GM04504 (cell line): ENCODE results near the gene CHCHD6.
A peak's percentile ranks its signal among the peaks of the same experiment; 100 is the strongest.

Experiments
- DNase-seq: peaks from one replicate; pipeline ENCODE4 v3.0.0-alpha.2; 2012; ENCODE audit warnings: low read depth

The CHCHD6 gene

DNA sequence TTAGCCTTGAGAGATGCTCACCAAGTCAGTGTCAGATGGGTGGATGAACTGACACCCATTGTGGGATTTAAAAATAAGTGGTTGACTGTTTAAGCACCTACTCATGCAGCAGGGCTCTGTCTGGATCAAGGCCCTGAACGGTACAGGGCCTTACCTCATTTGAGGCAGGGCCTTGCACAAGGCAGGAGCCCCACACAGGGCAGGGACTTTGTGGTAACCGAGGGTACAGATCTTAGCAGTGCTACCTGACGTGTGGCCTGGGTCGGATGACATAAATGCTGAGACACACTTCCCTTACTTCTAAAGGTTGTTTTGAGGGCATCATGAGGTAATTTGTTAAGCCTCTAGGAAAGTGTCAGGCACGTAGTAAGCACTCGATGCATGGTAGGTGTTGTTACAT lies 219.4 kb downstream of the CHCHD6 start:
- no peak for DNase-seq

DNA sequence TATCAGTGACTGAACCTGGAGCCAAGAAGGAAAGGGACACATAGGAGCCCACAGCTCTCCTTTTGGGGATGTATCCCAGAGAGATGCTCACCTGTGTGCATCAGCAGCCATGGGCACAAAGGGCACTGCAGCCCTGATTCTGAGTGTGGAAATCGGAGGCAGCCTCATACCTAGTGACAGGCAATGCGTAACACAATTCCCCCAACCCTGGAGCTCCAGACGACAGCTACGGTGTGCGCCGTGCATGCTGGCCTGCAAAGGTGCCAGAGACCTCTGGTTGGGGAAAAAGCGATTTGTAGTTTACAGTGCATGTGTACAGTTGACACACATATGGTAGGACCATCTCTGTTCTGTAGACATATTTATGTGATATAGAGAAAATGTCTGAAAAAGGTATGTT lies 219.9 kb downstream of the CHCHD6 start:
- no peak for DNase-seq

DNA sequence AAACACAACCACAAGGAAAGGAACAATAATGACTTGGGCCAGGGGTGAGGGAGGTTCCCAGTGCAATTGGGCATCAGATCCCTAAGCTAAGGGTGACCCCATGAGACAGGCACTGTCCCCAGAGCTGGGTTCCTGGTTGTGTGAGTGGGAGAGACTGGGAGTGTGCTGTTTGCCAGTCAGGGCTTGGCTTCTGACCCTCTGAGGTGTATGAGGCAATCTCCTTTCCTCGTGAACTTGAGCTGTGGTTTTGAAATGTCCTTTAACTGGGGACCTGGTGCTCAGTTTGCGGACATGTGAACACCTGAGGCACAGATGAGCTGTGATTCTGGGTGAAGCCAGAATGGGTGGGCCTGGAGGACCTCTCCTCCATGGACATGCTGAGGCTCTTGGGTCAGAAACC lies 220.4 kb downstream of the CHCHD6 start:
- no peak for DNase-seq

DNA sequence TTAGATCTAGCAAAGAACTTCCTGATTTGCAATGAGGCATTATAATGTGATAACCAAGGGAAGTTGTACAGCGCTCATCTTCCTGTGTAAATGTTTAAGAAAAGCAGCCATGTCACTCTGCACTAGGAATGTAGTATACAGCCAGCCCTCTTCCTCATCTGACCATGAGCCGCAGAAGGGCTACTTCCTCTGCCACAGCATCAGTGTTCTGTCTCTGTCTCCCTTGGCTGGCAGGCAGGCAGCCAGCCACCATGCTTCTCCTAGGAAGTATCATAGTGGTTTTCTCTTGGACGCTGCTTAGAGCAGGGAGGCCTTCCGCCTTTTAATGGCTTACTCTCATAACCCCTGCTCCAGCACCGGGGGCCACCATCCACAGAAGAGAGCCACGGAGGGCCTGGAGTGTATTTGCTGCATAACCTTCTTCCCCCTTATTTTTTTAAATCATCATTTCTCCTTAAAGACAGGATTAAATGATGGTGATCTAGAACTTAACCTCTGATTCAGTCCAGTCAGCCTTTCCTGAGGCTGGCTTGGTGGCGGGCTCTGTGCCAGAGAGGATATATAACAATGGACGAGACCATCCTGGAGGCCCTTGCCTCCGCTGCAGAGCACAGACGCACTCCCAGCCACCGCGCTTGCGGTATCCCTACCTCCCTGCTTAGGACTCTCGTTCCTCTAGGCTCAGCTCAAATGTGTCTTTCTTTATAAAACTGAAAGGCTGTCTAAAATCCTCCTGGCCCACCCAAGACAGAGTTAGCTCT lies 221.6 kb downstream of the CHCHD6 start:
- DNase-seq, result no peak

DNA sequence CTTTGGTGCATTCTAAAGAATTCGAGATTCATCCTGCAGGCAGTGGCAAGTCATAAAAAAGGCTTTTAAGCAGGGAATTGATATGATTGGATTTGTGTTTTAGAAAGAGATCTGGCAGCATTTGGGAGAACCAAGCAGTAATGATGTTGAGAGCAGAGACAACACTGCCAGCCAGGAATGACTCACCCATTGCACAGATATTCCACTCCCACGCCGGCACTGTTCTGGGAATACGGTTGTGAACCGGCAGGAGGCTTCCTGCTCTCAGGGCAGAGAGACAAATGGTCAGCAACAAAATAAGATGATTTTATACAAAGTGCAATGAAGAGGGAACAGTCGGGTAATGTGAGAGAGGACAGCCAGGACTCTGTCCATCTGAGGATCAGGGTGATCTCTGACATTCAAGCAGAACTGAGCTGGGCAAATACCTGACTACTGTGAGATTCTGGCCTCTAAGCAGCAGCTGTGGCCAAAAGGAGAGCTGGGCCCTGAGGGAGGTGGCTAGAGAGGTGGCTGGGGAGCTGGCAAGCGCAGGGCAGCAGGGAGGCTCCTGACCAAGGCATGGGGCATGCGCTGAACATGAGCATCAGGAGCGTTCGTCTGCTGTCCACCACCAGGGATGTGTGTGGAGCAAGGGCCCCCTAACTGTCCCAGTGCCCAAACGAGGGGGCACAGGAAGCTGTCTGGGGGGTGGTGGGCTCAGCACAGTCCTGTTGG lies 222.8 kb downstream of the CHCHD6 start:
- peak; percentile 68 for DNase-seq

DNA sequence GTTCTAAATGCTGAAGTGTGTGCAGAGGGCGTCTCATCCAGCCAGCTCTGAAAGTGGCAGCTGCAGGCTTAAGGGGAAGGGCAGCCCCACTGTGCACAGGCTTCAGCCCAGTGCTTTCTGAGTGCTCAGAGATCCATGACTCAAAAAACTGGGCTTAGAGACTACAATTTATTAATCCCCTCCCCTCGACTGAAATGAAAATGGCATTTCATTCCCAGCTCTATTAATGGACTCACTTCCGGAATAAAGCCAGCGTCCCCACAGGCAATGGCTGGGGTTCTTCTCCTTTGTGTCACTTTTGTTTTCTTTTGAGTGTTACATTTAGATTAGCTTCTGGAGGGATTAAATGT lies 223.3 kb downstream of the CHCHD6 start:
- DNase-seq, result no peak

DNA sequence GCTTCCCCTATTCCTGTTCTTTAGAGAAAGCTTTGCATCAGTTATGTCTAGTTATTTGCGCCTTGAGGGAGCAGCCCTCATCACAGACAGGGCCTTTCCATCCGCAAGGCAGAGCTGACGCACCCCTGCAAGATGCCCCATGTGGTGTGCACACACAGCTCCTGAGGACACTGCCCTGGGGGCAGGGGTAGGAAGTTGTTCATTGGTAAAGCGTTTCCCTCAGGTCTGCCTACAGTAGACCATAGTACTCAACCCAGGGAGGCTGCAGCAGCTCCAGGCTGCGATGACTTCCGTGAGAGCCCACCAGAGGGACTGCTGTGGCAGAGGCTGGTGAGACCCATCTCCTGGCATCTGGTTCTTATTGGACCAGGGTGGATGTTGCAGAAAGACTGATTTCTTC lies 223.8 kb downstream of the CHCHD6 start:
- no peak for DNase-seq

DNA sequence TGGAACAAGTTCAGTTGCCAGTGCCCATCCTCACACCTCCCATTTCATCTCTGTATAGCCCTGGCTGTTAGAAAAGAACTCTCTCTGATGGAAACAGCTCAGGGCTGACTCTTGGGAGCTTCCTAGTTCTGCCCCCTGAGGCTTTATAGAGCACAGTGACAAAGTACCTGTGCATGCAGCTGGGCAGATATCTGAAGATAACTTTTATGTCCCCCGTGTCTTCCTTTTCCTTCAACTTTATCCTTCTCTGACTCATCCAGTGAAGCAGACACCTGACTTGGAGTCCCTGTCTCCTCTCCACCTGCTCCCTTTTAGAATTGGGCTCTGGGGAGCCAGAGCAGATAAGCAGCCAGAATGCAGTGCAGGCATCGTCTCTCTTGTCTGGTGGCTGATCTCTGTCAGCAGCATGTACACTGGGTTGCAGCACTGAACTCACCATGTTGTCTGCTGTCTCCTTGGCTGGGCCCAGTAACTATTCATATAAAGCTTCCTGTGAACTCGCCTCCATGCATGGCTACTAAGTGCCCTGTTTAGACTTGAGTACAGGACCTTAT lies 225.0 kb downstream of the CHCHD6 start:
- DNase-seq, result no peak

DNA sequence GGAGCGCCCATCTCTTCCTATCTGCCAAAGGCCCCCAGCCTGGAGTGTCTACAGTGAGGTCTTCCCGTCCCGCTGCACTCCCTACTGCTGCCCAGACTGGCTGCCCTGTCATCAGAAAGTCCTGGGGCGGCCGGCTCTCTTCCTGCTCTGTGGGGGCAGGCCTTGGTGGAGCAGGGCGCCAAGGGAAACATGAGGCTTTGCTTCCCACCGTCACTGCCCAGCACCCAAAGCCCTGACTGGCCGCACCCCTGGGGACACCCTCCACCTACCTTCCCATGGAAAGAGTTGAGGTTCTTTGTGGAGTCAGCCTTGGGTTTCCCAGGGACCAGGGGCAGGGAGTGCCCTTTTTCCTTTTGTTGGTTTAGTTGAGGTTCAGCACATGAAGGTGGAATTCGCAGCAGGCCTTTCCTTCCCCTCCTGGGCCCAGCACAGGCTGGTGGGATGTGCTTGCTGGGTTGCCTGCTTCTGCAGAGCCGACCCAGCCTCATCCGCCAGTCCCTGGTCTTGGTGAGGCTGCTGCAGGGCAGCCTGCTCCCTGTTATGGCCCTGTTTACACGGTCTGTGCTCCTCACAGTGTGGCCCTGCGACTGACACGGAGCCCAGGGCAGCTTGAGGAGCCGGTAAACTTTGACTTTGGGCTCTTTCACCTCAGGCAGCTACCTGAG lies 227.0 kb downstream of the CHCHD6 start:
- no peak for DNase-seq

DNA sequence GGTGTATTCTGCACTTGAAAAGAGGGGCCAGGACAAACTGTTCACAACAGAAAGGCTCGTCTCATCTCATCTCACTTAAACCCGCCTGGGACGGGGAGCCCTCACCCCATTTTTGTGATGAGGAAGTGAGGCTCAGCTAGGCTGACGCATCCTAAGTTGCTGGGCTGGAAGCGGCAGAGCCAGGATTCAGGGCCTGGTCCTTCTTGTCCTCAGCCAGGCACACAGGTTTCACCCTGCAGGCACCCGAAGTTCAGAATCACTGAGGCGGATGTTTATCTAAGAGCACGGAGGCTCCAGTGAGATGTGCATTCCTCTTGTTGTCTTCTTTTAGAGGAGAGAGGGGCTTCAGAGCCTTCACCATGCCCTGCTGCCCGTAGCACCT lies 227.8 kb downstream of the CHCHD6 start:
- DNase-seq, result no peak

DNA sequence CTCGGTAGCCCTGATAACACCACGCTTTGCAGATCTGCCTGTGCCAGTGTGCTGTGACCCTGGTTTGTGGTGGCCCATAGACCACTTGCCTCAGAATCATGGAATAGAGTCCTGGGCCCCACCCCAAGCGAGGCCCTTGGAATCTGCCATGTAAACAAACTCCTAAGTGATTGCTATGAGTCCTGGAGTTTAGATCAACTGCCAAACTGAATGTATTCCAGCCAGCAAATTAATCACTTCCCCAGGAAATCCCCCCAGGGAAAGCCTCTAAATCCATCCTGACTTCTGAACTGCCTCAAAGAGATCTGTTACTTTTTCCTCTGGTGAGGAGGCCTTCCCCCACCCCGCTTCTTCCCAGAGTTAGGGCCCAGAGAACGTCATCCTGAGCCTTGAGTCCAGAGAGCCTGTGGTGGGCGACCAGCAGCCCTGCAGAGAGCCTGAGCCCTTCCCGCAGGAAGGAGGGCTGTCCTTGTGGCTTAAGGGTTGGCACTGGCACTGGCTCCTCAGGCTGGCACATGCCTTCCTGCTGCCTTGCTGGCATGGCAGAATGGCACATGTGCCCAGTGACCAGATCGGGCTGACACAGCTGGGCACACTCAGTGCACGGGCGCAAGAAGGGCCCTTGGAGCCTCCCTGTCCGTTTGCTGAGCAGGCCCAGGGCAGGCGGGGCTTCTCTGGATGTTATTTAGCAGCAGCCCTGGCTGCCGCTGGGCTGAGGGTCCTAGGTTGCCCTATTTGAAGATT lies 228.3 kb downstream of the CHCHD6 start:
- DNase-seq, result no peak

DNA sequence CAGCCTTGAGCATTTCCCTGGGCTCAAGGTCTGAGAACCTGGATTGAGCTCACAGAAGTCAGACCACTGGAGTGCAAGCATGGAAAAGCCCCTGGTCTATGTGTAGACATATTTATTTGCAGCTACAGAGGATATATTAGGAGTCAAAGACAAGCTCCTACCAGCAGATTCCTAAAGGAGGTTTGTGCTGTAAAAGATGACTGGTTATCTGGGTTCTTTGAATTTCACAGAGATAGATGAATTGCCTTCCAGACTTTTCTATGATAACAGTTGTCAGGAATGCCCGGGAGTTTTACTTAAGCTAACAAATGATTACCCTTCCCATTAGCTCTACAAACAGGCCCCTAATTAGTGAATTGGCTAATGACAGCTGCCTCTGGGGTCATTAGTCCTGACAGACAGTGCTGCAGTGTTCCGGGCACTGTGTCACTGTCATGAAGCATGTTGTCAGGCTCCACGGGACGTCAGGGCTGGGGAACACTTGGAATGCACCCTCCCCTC lies 230.0 kb downstream of the CHCHD6 start:
- peak; percentile 7 for DNase-seq

DNA sequence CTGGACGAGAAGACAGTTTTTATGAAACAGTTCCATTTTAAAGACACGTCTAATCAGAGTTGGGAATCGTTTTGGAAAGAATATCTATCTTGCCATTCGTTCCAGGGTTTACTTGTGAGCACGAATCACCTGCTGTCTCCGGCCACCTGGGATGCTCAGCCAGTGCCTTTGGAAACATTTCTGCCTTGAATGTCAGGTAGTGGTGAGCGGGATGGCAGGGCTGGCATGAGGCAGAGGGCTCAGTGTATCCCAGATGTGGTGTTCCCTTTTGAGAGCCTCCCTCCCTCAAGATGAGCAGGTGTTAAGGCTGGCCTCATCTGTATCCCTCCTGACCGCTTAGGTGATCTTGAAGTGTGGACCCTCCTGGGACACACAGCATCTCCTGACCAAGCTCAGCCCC lies 231.0 kb downstream of the CHCHD6 start:
- DNase-seq, result no peak

DNA sequence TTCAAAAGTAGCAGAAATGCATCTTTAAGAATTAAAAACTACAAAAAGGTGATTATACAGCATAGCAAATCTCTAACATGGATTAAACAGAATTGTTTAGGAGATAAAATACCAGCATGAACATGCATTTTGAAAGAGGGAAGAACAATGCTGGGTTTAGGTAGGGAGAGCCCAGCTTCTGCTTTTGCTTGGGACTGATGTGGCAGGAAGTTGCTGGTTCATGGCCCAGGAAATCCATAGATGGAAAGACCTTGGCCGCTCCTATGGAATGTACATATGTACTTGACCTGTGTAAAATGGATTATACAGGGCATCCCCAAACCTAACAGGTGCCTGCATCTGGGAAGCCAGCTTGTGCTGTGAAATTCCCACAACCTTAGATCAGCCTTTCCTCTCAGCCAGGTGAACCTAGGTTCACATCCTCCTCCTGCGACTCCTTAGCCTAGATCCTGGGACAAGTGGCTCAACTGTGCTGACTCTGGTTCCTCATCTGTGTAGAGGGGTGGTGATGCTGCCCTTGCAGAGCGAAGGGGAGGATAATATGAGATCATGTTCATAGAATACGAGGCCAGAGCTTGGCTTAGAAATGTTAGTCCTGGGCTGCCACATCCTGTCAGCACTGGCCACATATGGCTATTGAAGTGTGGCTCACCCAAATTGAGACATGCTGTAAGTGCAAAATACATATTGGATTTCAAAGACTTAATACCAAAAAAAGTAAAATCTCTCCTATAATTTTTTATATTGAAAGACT lies 231.9 kb downstream of the CHCHD6 start:
- DNase-seq, result no peak

DNA sequence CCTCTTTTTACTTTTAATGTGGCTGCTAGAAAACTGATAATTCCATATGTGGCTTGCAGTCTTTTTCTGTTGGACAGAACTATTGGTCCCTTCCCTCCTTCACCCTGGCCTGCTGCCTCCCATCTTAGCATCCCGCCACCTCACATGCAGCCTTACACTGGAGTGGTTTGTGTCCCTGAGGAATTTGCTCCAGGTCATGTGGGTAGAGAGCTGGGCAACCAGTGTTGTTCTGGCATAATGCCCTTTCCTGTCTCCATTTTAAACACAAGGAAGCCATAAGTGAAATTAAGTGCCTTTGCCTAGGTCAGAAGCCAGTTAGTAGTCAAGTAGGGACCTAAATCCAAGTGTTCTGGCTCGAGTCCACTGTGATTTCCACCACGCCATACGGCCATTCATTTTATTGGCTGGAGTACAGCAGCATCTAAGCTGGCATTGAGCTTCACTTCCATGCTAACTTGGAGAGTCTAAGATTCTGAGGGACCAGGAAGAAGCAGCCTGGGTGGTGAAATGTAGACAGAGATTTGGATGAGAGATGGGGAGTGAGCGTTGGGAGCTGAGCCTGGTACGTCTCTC lies 232.9 kb downstream of the CHCHD6 start:
- no peak for DNase-seq

DNA sequence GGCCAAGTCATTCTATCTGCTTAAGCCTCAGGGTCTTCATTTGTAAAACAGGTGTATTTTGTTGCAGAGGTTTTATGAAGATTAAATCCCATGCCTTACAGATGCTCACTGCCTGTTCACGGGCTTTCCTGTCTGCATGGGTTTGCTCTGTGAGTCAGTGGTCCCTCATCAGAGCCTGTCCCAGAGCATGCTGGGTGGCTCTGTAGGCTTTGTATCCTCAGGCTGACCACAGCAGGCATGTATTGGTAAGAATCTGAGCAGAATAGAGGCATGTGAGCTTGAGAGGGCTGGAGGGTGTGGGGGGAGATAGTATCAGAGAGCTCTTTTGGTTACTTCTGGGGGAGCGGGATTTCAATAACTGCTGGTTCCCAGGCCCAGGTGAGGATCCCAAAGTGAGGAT lies 233.5 kb downstream of the CHCHD6 start:
- DNase-seq, result no peak

DNA sequence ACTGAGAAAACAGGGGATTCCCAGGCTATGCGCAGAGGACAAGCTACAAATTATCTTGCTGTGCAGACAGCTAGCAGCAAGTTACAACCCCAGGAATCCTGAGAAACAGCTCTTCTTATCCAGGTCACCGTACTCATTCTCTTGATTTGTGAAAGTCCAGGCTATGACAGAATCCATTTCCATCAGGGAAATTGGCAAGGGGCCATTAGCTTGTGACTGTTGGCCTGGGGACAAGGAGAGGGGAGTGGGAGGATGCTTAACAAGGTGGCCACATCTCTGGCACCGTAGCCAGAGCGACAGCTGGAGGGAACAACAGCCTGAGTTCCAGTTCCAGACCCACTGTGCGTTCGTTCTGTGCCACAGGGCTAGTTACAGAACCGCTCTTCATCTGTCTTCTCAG lies 233.9 kb downstream of the CHCHD6 start:
- DNase-seq, result no peak

DNA sequence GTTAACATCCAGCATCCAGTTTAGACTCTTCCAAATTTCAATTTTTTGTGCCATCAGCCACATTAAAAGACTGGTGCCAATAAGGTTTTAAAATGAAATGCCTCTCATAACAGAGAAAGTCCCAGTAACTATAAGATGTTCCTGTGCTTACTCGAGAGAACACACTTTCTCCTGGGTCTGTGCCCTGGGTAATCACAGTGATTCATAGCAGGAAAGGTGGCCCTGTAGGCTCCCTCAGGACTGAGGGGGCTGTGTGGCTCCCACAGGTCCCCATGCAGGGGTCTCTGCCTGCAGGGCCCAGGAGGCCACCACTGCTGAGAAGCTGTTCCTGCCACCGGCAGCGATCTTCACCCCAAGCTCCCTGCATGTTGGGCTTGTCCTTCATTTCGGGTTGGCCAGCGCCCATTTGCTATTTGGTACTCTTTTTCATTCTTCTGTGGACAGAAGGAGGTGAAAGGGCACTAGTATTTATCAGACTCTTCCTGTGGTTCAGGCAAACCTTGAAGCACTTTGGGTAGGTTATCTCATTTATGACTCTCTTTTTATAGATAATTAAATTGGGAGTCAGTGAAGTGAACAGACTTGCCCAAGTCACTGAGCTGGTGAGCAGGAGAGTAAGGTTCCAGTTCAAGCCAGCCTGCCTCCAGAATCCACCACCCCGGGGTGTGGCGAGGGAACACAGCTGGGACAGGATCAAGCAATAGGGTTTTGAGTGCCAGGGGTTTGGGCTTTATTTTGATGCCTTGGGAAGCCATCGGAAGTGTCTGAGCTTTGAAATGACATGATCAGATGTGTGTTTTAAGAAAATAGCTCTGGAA lies 234.7 kb downstream of the CHCHD6 start:
- DNase-seq, result no peak

DNA sequence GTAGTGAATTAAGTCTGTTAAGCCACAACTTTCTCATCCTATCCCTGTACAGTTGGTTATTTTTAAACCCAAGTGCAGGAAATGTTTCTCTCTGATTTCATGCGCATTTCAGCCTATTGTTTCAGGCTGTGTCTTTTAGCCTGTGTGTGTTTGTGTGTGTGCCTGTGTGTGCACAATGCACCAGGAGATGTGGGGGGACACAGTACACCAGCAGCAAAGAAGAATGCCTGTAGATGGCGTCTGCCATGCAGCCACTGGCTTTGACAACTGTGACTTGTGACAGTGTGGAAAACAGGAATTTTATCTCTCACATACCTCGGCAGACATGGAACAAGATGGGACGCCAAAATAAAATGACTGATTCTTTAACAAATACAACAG lies 235.3 kb downstream of the CHCHD6 start:
- no peak for DNase-seq

DNA sequence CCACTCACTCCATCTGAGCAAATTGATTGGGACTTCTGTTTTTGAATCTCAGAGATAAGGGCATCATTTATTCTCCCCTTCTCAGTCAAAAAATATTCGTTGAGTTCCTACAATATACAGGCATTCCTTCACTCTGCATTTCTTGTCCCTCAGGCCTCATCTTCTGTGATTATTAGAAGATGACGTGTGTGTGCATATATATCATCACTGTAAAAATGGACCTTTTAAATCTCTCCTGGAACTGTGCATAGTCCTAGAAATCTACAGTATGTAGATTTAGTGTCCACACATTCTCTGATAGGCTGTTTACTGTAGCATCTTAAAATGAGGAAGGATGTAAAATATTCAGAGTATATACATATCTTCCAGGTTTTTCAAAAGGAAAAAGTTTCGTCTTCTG lies 235.7 kb downstream of the CHCHD6 start:
- DNase-seq, result no peak
